Cardiac septum (tissue), 1 donor: ENCODE measurements around the gene NOTUM. TPM values are rescaled to one million over a fixed set of nuclear protein-coding genes. Genes with fewer than 3 reads are reported as not detected.
"Not testable (repeated sequence)": the region's sequence is repeated elsewhere in the genome, so short reads cannot be mapped to it uniquely, and the experiment has no call there.

Experiments used
- DNase-seq: peaks from one replicate; pipeline ENCODE4 v3.0.0-alpha.2; 2020; ENCODE audit warnings: low spot score
- intact Hi-C: fragments of 100-400 bp; cut with DNase I; formaldehyde crosslinking; loops from one replicate; pipeline ENCODE4 v1.14.0; 2022
- total RNA-seq: library from RNA; stranded (reverse); fragmentation: NEBNext Ultra II Directional; extraction: Animal tissue kit (Norgen Biotek cat#: 25700); gene quantifications from one replicate; pipeline ENCODE4 v1.2.1, GENCODE V29; 2021
- donor health status: DM: no; HTN: no; CAD: no.

Gene NOTUM
- total RNA-seq, 1 donor from 2014 or later: 0.38 TPM

DNA sequence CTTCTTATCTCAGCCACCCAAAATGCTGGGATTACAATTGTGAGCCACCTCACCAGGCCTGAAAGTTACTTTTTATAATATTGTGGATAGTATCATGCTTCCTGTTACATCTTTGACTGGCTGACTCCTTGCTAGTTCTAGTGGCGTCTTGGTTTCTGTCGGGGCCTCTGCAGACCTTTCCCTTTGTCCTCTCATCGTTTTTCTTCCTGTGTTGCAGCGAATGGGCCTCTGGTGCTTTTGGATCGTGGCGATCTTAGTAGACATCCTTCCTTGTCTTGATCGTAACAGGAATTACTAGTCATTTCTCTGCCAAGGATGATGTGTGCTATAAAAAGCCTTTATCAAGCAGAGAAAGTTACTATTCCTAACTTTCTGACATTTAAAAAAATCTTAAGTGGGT lies 37.2 kb upstream of the NOTUM start:
- intact Hi-C loops: no loop called here
- no peak for DNase-seq

GRCh38 chr17:81996757-81997441 lies 35.9 kb upstream of the NOTUM start:
- DNase-seq: no peak
- intact Hi-C loops: no loop called here

- DNase-seq: no peak
- intact Hi-C loops: no loop called here
Measured at GRCh38 chr17:81996232-81996756, 35.3 kb upstream of the NOTUM start.

DNA sequence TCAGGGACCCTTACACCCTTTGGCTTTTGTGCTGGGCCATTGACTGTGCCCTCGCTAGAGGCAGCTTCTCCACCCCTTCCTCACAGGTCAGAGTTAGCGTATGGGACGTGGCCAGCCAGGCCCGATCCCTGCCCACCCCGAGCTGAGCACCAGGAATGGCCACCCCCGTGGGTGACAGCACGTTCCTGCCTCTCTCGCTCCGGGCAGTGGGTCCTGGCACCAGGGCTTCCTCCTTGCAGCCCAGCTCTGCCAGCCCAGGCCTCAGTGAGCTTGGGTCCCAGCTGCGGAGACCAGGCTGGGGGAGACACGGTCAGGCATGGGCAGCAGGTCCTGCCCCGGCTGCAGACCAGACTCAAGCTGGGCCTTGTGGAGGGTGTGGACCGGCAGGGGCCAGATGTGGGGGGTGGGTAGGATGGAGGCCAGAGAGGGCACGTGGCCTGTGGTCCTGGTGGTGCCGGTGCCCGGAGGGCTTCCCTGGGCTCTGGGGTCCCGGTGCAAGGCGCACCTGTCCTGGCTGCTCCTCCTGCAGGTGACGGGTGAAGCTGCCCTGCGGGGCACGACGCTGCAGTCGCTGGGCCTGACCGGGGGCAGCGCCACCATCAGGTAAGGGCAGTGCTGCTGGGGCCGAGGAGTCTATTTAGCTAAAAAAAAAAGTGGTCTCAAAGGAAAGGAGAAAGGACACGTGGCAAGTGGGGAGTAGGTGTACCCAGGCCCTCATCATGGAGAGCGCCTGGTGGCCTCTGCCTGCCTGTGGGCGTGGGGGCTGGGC lies 34.7 kb upstream of the NOTUM start:
- DNase-seq: no peak
- intact Hi-C loops: no loop called here

DNA sequence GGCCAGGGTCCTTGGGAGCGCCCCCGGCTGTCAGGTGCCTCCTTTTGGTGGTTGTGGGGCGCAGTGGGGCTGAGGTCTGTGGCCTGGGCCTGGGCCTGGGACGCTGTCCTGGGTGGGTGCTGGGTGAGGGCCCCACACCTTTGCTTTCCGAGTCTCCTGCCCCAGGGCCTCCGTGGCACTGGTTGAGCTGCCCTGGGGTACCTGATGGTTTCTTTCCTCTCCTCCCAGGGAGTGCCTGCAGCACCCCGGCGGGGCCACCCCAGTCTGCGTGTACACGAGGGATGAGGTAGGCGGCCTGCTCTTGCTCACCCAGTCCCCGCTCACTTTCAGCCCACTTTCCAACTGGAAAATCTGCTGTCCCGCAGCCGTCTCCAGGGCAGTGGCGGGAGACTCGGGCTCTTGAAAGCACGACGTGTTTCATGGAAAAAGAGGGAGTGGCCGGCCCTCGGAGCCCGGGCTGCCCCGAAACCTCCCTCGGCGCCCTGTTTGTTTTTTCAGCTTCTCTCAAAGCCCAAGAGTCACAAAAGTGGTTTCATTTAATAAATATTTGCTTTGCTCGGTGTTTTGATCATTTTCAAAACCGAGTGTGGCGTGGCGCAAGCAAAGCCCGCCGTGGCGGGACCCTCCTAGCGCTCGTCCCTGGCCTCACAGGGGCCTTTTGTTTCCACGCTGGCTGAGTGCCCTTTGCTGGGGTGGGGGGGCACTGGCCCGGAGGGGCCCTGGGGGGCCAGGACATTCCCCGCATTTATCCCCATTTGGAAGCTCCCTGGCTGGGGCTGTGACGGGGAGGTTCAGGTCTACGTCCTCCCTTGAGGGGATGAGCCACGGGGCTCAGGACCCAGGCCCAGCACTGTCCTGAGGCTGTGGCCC lies 33.8 kb upstream of the NOTUM start:
- no peak for DNase-seq
- intact Hi-C loops: no loop called here

DNA sequence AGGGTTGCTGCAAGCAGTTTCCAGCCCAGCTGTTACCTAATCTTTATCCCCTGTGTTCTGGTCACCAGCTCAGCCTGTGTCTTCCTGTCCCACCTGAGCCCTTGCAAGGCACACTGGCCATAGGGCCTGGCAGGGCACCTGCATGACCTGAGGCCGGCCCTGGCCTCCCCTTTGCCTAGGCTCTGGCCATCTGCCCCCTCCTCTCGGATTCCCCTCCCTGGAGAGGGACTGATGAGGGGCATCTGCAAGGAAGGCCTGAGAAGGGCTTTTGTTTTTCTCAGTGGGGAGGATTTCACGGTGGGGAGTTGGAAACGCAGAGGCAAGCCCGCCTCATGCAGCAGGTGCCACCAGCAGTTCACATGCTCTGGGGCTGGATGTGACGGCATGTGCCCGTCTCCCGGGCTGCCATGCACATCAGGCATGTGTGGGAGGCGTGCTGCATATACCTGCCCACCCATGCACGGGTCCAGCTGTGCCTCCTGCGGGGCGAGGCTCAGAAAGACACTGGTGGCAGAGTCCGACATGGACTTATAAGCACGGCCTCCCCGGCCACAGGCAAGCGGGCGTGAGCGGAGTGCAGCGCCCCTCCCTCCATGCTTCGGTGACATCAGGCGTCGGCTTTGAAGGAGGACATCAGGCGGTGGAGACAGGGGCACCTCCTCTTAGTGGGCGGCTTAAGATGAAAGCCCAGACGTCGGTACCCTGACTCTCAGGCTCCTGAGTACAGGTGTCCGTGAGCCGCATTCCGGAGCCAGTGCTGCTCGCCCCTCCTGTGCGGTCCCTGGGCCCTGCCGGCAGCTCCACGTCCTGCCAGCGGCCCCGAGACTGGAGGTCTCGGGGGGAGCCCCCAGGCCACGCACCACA lies 33.0 kb upstream of the NOTUM start:
- no peak for DNase-seq
- intact Hi-C loops: no loop called here

DNA sequence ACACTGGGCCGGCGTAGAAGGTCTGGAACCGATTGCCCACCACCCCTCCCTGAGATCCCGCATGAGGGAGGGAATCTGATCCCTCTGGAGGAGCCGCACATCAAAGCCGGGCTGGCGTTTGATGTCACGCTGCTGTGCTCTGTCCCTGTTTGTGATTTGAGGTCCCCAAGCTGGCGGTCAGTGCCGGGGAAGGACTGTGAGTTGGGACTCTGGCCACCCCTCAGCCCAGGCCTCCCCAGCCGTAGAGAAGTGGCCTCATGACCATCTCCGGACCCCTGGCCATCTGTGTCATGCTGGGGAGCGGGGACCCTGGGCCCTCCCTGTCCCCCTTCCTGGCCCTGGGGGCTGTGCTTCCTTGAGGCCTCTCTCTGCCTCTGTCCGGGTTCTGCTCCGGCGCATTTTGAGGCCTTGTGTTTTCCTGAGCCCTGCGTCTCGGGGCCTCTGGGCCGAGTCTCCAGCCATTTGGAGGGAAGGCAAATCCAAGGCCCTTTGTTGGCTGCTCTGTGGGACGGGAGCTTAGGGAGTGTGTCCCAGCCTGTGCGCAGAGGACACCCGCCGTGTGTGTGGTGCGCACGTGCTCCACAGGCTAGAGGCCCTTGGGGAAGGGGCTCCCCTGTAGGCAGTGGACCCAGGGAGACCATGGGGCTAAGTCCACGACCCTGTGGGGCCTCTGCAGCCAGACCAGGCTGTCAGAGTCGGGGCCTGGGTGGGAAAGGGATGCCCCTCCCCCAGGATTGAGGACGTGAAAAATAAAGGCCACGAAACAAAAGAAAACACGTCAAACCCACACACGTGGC lies 31.5 kb upstream of the NOTUM start:
- DNase-seq: no peak
- intact Hi-C loops: no loop called here

GRCh38 chr17:81991684-81992305 lies 30.8 kb upstream of the NOTUM start:
- peak; percentile 85 for DNase-seq
- intact Hi-C loops: no loop called here

- intact Hi-C loops: no loop called here
- no peak for DNase-seq
Measured at GRCh38 chr17:81990836-81991683, 30.1 kb upstream of the NOTUM start.

DNA sequence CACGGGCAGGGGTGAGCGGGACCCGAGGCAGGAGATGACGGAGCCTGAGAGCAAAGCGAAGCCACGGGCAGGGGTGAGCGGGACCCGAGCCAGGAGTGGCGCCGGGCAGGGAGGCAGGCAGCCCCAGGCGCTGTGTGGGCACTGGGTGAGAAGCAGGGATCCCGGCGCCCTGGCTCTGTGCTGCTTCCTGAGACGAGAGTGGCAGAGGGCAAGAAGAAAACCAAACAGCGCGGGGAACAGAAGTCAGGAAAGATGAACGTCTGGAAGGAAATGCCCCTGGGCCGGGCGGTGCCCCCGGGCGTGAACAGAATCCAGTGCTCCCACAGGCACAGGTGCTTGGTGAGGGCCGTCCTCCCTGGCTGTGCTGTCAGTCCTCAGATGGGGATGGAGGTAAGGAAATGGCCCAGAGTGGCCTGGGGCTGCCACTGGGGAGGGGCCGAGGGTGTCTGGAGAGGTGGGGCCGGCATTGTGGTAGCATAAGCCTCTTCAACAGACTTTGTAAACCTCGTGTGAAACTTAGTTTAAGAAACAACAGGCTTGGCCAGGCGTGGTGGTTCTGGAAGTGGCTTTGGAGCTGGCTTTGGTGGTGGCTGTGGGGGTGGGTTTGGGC lies 26.3 kb upstream of the NOTUM start:
- DNase-seq: no peak
- intact Hi-C loops: no loop called here

DNA sequence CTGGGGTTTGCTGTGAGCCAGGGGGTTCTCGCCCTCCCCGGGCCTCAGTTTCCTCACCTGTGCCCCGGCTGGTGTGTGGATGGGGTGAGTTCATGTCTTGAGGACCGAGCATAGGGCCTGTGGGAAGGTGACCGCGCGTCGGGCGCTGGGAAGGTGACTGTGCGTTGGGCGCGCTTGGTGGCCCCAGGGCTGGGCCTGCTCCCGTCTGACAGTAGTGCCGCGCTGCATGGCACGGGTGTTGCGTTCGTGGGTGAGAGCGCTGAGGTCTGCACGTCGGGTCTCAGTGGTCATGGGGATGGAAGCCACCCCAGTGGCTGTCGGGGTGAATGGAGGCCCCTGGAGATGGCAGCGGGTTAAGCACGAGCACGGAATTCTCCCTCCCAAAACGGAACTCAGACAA lies 25.6 kb upstream of the NOTUM start:
- intact Hi-C loops: no loop called here

GRCh38 chr17:81984773-81985410 lies 23.9 kb upstream of the NOTUM start:
- intact Hi-C loops: no loop called here
- DNase-seq: no peak

More for the DNA sequence above, 25.6 kb upstream of the NOTUM start:
- DNase-seq: no peak

GRCh38 chr17:81983639-81984373 lies 22.8 kb upstream of the NOTUM start:
- no peak for DNase-seq
- intact Hi-C loops: no loop called here

GRCh38 chr17:81983011-81983638 lies 22.1 kb upstream of the NOTUM start:
- intact Hi-C loops: no loop called here
- DNase-seq: no peak

DNA sequence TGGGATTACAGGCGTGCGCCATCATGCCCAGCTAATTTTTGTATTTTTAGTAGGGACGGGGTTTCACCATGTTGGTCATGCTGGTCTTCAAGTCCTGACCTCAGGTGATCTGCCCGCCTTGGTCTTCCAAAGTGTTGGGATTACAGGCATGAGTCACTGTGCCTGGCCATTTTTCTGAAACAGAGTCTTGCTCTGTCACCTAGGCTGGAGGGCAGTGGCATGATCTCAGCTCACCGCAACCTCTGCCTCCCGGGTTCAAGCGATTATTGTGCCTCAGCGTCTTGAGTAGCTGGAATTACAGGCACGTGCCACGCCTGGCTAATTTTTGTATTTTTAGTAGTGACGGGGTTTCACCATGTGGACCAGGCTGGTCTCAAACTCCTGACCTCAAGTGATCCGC lies 20.5 kb upstream of the NOTUM start:
- DNase-seq, intact Hi-C loops: not testable (repeated sequence)
